Neural cell (in vitro differentiated cells): Measurements from ENCODE around the gene ZDHHC14. TPM values are rescaled to one million over a fixed set of nuclear protein-coding genes. Genes with fewer than 3 reads are reported as not detected.

Experiments used
- H2AFZ ChIP-seq: fragments of 200-600, 300-800 bp; sonication (generic), shearing (Covaris generic); 2 replicates; pipeline ENCODE4 v1.6.0; 2014; ENCODE audit warnings: low read depth, mild to moderate bottlenecking, antibody characterized with exemption, low read length, moderate library complexity
- H3F3A ChIP-seq: fragments of 200-600 bp; shearing (Covaris generic); 2 replicates; pipeline ENCODE4 v1.6.1; 2016; ENCODE audit warnings: mild to moderate bottlenecking, moderate library complexity, mixed read lengths, antibody characterized with exemption, low read length; ENCODE audit not compliant: insufficient read depth, poor library complexity, severe bottlenecking
- H3K27ac ChIP-seq: fragments of 200-600, 300-800 bp; sonication (generic), shearing (Covaris generic); 2 replicates; pipeline ENCODE4 v1.5.1; 2014; ENCODE audit warnings: mild to moderate bottlenecking, low read length, moderate library complexity
- H3K27me3 ChIP-seq: fragments of 300-800, 200-600 bp; sonication (generic), shearing (Covaris generic); 2 replicates; pipeline ENCODE4 v1.6.0; 2014; ENCODE audit warnings: mild to moderate bottlenecking, low read depth, low read length, moderate library complexity; ENCODE audit not compliant: insufficient read depth
- H3K36me3 ChIP-seq: fragments of 300-800, 200-600 bp; sonication (generic), shearing (Covaris generic); 2 replicates; pipeline ENCODE4 v1.5.1; 2014; ENCODE audit warnings: mild to moderate bottlenecking, antibody characterized with exemption, low read length, moderate library complexity; ENCODE audit not compliant: insufficient read depth
- H3K4me2 ChIP-seq: fragments of 300-800, 200-600 bp; sonication (generic), shearing (Covaris generic); 2 replicates; pipeline ENCODE4 v1.6.0; 2014; ENCODE audit warnings: mild to moderate bottlenecking, low read length
- H3K4me3 ChIP-seq: fragments of 300-800, 200-600 bp; sonication (generic), shearing (Covaris generic); 2 replicates; pipeline ENCODE4 v1.5.1; 2014; ENCODE audit warnings: mild to moderate bottlenecking, low read length, moderate library complexity
- H3K79me2 ChIP-seq: fragments of 200-600 bp; shearing (Covaris generic); replicated peaks from 2 replicates; pipeline ENCODE4 v1.6.0; 2014; ENCODE audit warnings: mild to moderate bottlenecking, low read length, moderate library complexity; ENCODE audit not compliant: insufficient read depth
- H3K9ac ChIP-seq: fragments of 300-800, 200-600 bp; sonication (generic), shearing (Covaris generic); 2 replicates; pipeline ENCODE4 v1.6.1; 2016; ENCODE audit warnings: mild to moderate bottlenecking, low read length, mixed read lengths
- H3K9me2 ChIP-seq: fragments of 200-600 bp; shearing (Covaris generic); 2 replicates; pipeline ENCODE4 v1.6.1; 2016; ENCODE audit warnings: mild to moderate bottlenecking, low read length, mixed read lengths; ENCODE audit not compliant: insufficient read depth
- H3K9me3 ChIP-seq: fragments of 200-600, 300-800 bp; sonication (generic), shearing (Covaris generic); 2 replicates; pipeline ENCODE4 v1.6.1; 2016; ENCODE audit warnings: mild to moderate bottlenecking, mixed run types, low read length, moderate library complexity, mixed read lengths
- H4K20me1 ChIP-seq: fragments of 200-600 bp; shearing (Covaris generic); 2 replicates; pipeline ENCODE4 v1.6.1; 2016; ENCODE audit warnings: mild to moderate bottlenecking, mixed run types; ENCODE audit not compliant: insufficient read depth
- MXI1 ChIP-seq: fragments of 450-650 bp; conservative IDR thresholded peaks from 2 replicates; pipeline ENCODE4 v1.6.1; 2014; ENCODE audit warnings: antibody characterized with exemption, mild to moderate bottlenecking; ENCODE audit not compliant: poor library complexity, severe bottlenecking
- POLR2AphosphoS5 ChIP-seq: IDR thresholded peaks from 2 replicates; pipeline ENCODE4 v1.6.1; 2012
- RAD21 ChIP-seq: fragments of 450-650 bp; conservative IDR thresholded peaks from 2 replicates; pipeline ENCODE4 v1.6.1; 2014; ENCODE audit warnings: antibody characterized with exemption, mild to moderate bottlenecking, moderate library complexity
- REST ChIP-seq: IDR thresholded peaks from 2 replicates; pipeline ENCODE4 v1.6.1; 2012; ENCODE audit warnings: borderline replicate concordance
- polyA plus RNA-seq: library from polyadenylated mRNA; depleted of rRNA; stranded (reverse); fragments of >200 nt; gene quantifications from 2 replicates; pipeline ENCODE4 v1.2.3, GENCODE V29; 2014
- small RNA-seq, 3 experiments: library from RNA; depleted of rRNA; stranded (forward); fragments of <200 nt; gene quantifications; one replicate each; pipeline ENCODE3, GENCODE V24; 2012

Gene ZDHHC14
- polyA plus RNA-seq, 1 donor from 2014 or later = 4.1 TPM

GRCh38 chr6:157726892-157727628 lies 346.1 kb downstream of the ZDHHC14 start:
- no peak overlapping the region for H3K4me3 ChIP-seq
- TF ChIP-seq RAD21 = no peak
- TF ChIP-seq POLR2AphosphoS5 = no peak
- TF ChIP-seq REST = no peak
- TF ChIP-seq MXI1 = no peak
- H3K27ac ChIP-seq = no peak overlapping the region

More at GRCh38 chr6:157726892-157727628, 346.1 kb downstream of the ZDHHC14 start:
- H3K27me3 ChIP-seq = no peaks in the 10 kb centered on the region
- H3K9me3 ChIP-seq = no peaks in the 10 kb centered on the region
- no peaks in the 10 kb centered on the region for H4K20me1 ChIP-seq
- no peaks in the 10 kb centered on the region for H3K79me2 ChIP-seq
- no peaks in the 10 kb centered on the region for H3K36me3 ChIP-seq
- H3K4me2 ChIP-seq = no peak overlapping the region
- H3F3A ChIP-seq = no peaks in the 10 kb centered on the region
- H3K9ac ChIP-seq = no peak overlapping the region
- no peak overlapping the region for H2AFZ ChIP-seq
- no peaks in the 10 kb centered on the region for H3K9me2 ChIP-seq

Small RNA genes within 50 kb of the gene (small RNA-seq; reads per million reads assigned to genes)
- 0 reads per million in 3 experiments for gene MIR3692

Other genes starting within 250 kb of the ZDHHC14 start
- gene TMEM242, start 57.7 kb upstream of the ZDHHC14 start, polyA plus RNA-seq = 17.6 and 19.4 TPM in 2 replicates